T-cell (primary cell): Measurements from ENCODE around the gene GFOD1. TPM values are rescaled to one million over a fixed set of nuclear protein-coding genes. Genes with fewer than 3 reads are reported as not detected.
A peak's percentile ranks its signal among the peaks of the same experiment; 100 is the strongest.

Experiments
- ATAC-seq, 4 experiments: fragments of 200-7000 bp in 3 of 4; fragments of 150-1000 bp in 1 of 4; cut with Tn5 transposase; replicated peaks in 1 of 4; 1 replicate in 3 of 4; 2 replicates in 1 of 4; pipeline ENCODE4 v1.10.0; 2021; ENCODE audit warnings: moderate library complexity in 3 of 4, mild to moderate bottlenecking in 2 of 4, moderate number of reproducible peaks in 1 of 4
- CTCF ChIA-PET, 2 donors: fragments of 300-600 bp; sonication (Branson Sonifier 250); formaldehyde crosslinking; loops; one replicate each; lab custom pipeline; 2022; ENCODE audit warnings: antibody characterized with exemption in 2 of 2; lab: Charles Lee
- POLR2A ChIA-PET, 2 donors: fragments of 300-600 bp; sonication (Branson Sonifier 250); formaldehyde crosslinking; loops; one replicate each; lab custom pipeline; 2022; ENCODE audit warnings: antibody characterized with exemption in 2 of 2; lab: Charles Lee
- DNase-seq, 35 experiments: peaks; one replicate each; pipeline versions ENCODE4 v3.0.0 to v3.0.0-alpha.2; 2013 to 2023
- H3K27ac ChIP-seq: one replicate; pipeline ENCODE4 v1.5.1; 2013; ENCODE audit warnings: low read length
- H3K27me3 ChIP-seq, 2 experiments: replicated peaks in 1 of 2; 1 replicate in 1 of 2; 2 replicates in 1 of 2; pipeline versions ENCODE4 v1.6.1 to v1.7.0; 2013; ENCODE audit warnings: low read length in 1 of 2, mixed read lengths in 1 of 2; ENCODE audit not compliant: control insufficient read depth in 2 of 2, insufficient read depth in 2 of 2; ENCODE audit errors: extremely low read depth in 1 of 2
- H3K36me3 ChIP-seq, 2 donors: 1 replicate in 1 of 2; 2 replicates in 1 of 2; pipeline versions ENCODE4 v1.6.1 to v1.7.0; 2013; ENCODE audit warnings: low read length in 1 of 2; ENCODE audit not compliant: control insufficient read depth in 2 of 2, insufficient read depth in 1 of 2; ENCODE audit errors: extremely low read depth in 1 of 2
- H3K4me1 ChIP-seq, 2 experiments: 1 replicate in 1 of 2; 2 replicates in 1 of 2; pipeline versions ENCODE4 v1.6.1 to v1.7.0; 2013; ENCODE audit warnings: low read length in 2 of 2, mixed read lengths in 1 of 2; ENCODE audit not compliant: insufficient read depth in 2 of 2, control insufficient read depth in 1 of 2; ENCODE audit errors: extremely low read depth in 1 of 2
- H3K4me3 ChIP-seq, 2 donors: 1 replicate in 1 of 2; 2 replicates in 1 of 2; pipeline versions ENCODE4 v1.5.1 to v1.7.0; 2013; ENCODE audit warnings: mild to moderate bottlenecking in 2 of 2, low read length in 1 of 2, moderate library complexity in 1 of 2; ENCODE audit not compliant: control insufficient read depth in 1 of 2; ENCODE audit errors: extremely low read depth in 1 of 2
- H3K9me3 ChIP-seq: 2 replicates; pipeline ENCODE4 v1.7.0; 2013
- H3K27ac Mint-ChIP-seq, 2 donors: one replicate each; pipeline ENCODE4 v1.8.0; 2020 to 2021; ENCODE audit warnings: mild to moderate bottlenecking in 2 of 2, mixed read lengths in 2 of 2
- H3K27me3 Mint-ChIP-seq, 2 donors: one replicate each; pipeline ENCODE4 v1.8.0; 2021 to 2022; ENCODE audit warnings: mixed read lengths in 2 of 2
- H3K36me3 Mint-ChIP-seq: one replicate; pipeline ENCODE4 v1.8.0; 2021; ENCODE audit warnings: mixed read lengths
- H3K4me1 Mint-ChIP-seq, 3 donors: one replicate each; pipeline ENCODE4 v1.8.0; 2020 to 2022; ENCODE audit warnings: mixed read lengths in 3 of 3, mild to moderate bottlenecking in 1 of 3
- H3K4me3 Mint-ChIP-seq, 3 donors: one replicate each; pipeline ENCODE4 v1.8.0; 2020 to 2022; ENCODE audit warnings: mild to moderate bottlenecking in 3 of 3, mixed read lengths in 3 of 3, moderate library complexity in 3 of 3
- H3K9me3 Mint-ChIP-seq, 3 donors: one replicate each; pipeline ENCODE4 v1.8.0; 2020 to 2022; ENCODE audit warnings: mixed read lengths in 3 of 3
- WGBS: methylation state at CpG from one replicate; pipeline ENCODE4 v1.1.5; 2013; ENCODE audit warnings: missing lambda C conversion rate; ENCODE audit not compliant: insufficient coverage; 5-methylcytosine and 5-hydroxymethylcytosine counted together
- total RNA-seq, 35 experiments: library from RNA in 6 of 35; stranded (reverse) in 6 of 35; fragments of 120-200 nt in 1 of 35; gene quantifications; one replicate each; pipeline versions ENCODE4 v1.2.1 to v1.2.4 and lab custom pipeline; 2013 to 2026

Gene GFOD1
- total RNA-seq, 5 donors from 2014 or later (not counting 1 experiment from before 2014, with no cell fraction given), result 1.9 to 3.2 (median 2.3) TPM

GRCh38 chr6:13488896-13489237 is 1.5 kb upstream of the GFOD1 start:
- H3K4me1 Mint-ChIP-seq, result peaks cover 27 to 33% (median 30%) of the 10 kb centered on the region in 3 donors

GRCh38 chr6:13488015-13488895 is 855 bp upstream of the GFOD1 start:
- Histone ChIP-seq H3K27ac (no peak overlapping the region), H3K4me3 (peak overlapping the region; percentile 61 to 77), H3K27me3 (peaks cover 0 to 16% of the 10 kb centered on the region in 2 experiments), H3K4me1 (peaks cover 12 to 35% of the 10 kb centered on the region in 2 experiments), H3K36me3 (no peaks in the 10 kb centered on the region), H3K9me3 (no peaks in the 10 kb centered on the region)
- H3K36me3 Mint-ChIP-seq, result no peaks in the 10 kb centered on the region
- peak in 9 of 35 experiments; percentile 4 to 42 (median 10) for DNase-seq
- peak in 1 of 4 experiments; percentile 4 for ATAC-seq
- H3K27ac Mint-ChIP-seq, result peak overlapping the region in 1 of 2 donors; percentile 33
- peaks cover 27 to 39% (median 32%) of the 10 kb centered on the region in 3 donors for H3K4me1 Mint-ChIP-seq
- H3K4me3 Mint-ChIP-seq, result peak overlapping the region; percentile 85 to 94 (median 89)
- H3K9me3 Mint-ChIP-seq, result no peaks in the 10 kb centered on the region
- ChIA-PET POLR2A (interaction anchor here (0.5 to 0.6 kb wide), 2 partner anchors 142 to 649 kb away, joined by 4 read pairs; no protein-coding TSS in a partner anchor), CTCF (interaction anchor here (0.6 to 1.2 kb wide), 4 partner anchors 56 to 160 kb away, joined by 3 to 6 read pairs (median 4); partner anchors contain the start of gene TBC1D7 (in 1 of the 2))
- H3K27me3 Mint-ChIP-seq, result peaks cover 10 to 16% of the 10 kb centered on the region in 2 donors
- 17% methylated on average over 56 of the region's 57 CpGs for WGBS

More at GRCh38 chr6:13488896-13489237, 1.5 kb upstream of the GFOD1 start:
- Histone ChIP-seq H3K27ac (no peak overlapping the region), H3K4me3 (no peak overlapping the region), H3K27me3 (peaks cover 0 to 13% of the 10 kb centered on the region in 2 experiments), H3K36me3 (no peaks in the 10 kb centered on the region), H3K9me3 (no peaks in the 10 kb centered on the region), H3K4me1 (peaks cover 12 to 31% of the 10 kb centered on the region in 2 experiments)
- Mint-ChIP-seq H3K36me3 (no peaks in the 10 kb centered on the region), H3K27ac (no peak overlapping the region), H3K9me3 (no peaks in the 10 kb centered on the region), H3K4me3 (peak overlapping the region; percentile 85 to 94 (median 89)), H3K27me3 (peaks cover 5 to 12% of the 10 kb centered on the region in 2 donors)
- no peak for DNase-seq
- ChIA-PET POLR2A (no interaction called here), CTCF (no interaction called here)
- WGBS, result 96% methylated on average over 8 of the region's 8 CpGs
- ATAC-seq, result no peak

GRCh38 chr6:13486679-13487121 is 700 bp downstream of the GFOD1 start:
- CTCF ChIA-PET, result interaction anchor here (0.6 to 1.5 kb wide), 5 partner anchors 24 to 1774 kb away, joined by 3 to 10 read pairs (median 4); partner anchors contain the start of gene TBC1D7 (in 1 of the 2)
- Mint-ChIP-seq H3K4me3 (peak overlapping the region; percentile 85 to 94 (median 88)), H3K27me3 (peaks cover 10 to 17% of the 10 kb centered on the region in 2 donors), H3K4me1 (peaks cover 27 to 39% (median 32%) of the 10 kb centered on the region in 3 donors), H3K36me3 (no peaks in the 10 kb centered on the region), H3K27ac (peak overlapping the region in 1 of 2 donors; percentile 73), H3K9me3 (no peaks in the 10 kb centered on the region)
- Histone ChIP-seq H3K4me3 (peak overlapping the region; percentile 61 to 81), H3K9me3 (no peaks in the 10 kb centered on the region), H3K27ac (no peak overlapping the region), H3K36me3 (no peaks in the 10 kb centered on the region), H3K27me3 (peaks cover 0 to 19% of the 10 kb centered on the region in 2 experiments), H3K4me1 (peaks cover 12 to 37% of the 10 kb centered on the region in 2 experiments)
- ATAC-seq (peak; percentile 42 to 54 (median 48)), DNase-seq (peak in 32 of 35 experiments; percentile 21 to 68 (median 39))
- under 1% methylated on average over 39 of the region's 39 CpGs for WGBS
- POLR2A ChIA-PET, result interaction anchor here in 1 of 2 donors (0.6 kb wide), 1 partner anchor 38 kb away, joined by 3 read pairs; no protein-coding TSS in a partner anchor

- Mint-ChIP-seq H3K36me3 (no peaks in the 10 kb centered on the region), H3K4me1 (peaks cover 27 to 39% (median 35%) of the 10 kb centered on the region in 3 donors), H3K9me3 (no peaks in the 10 kb centered on the region), H3K27me3 (peaks cover 10 to 17% of the 10 kb centered on the region in 2 donors), H3K4me3 (peak overlapping the region; percentile 85 to 94 (median 88)), H3K27ac (peak overlapping the region in 1 of 2 donors; percentile 41)
- WGBS, result 3% methylated on average over 19 of the region's 38 CpGs
- Histone ChIP-seq H3K4me3 (peak overlapping the region; percentile 61 to 81), H3K4me1 (peaks cover 12 to 37% of the 10 kb centered on the region in 2 experiments), H3K36me3 (no peaks in the 10 kb centered on the region), H3K9me3 (no peaks in the 10 kb centered on the region), H3K27me3 (peaks cover 0 to 19% of the 10 kb centered on the region in 2 experiments), H3K27ac (no peak overlapping the region)
- ATAC-seq (no peak), DNase-seq (peak in 15 of 35 experiments; percentile 10 to 55 (median 21))
- POLR2A ChIA-PET, result interaction anchor here in 1 of 2 donors (0.5 to 0.6 kb wide), 2 partner anchors 37 to 213 kb away, joined by 3 to 6 read pairs; no protein-coding TSS in a partner anchor
- CTCF ChIA-PET, result interaction anchor here (0.6 to 2.6 kb wide), 6 partner anchors 25 to 1773 kb away, joined by 3 to 10 read pairs (median 4); partner anchors contain the start of gene SIRT5 (in 1 of the 2)
Measured at GRCh38 chr6:13485923-13486562, 1.4 kb downstream of the GFOD1 start.

GRCh38 chr6:13485303-13485702 is 2.1 kb downstream of the GFOD1 start:
- no peaks in the 10 kb centered on the region for H3K9me3 ChIP-seq
- 60% methylated on average over 1 of the region's 4 CpGs for WGBS
- H3K36me3 ChIP-seq, result no peaks in the 10 kb centered on the region
- H3K4me1 Mint-ChIP-seq, result peaks cover 27 to 39% (median 39%) of the 10 kb centered on the region in 3 donors
- peaks cover 12 to 37% of the 10 kb centered on the region in 2 experiments for H3K4me1 ChIP-seq
- H3K27ac Mint-ChIP-seq, result peak overlapping the region in 1 of 2 donors; percentile 23
- no peaks in the 10 kb centered on the region for H3K36me3 Mint-ChIP-seq
- H3K27me3 Mint-ChIP-seq, result peaks cover 10 to 17% of the 10 kb centered on the region in 2 donors
- CTCF ChIA-PET, result interaction anchor here in 1 of 2 donors (0.9 to 2.6 kb wide), 3 partner anchors 54 to 155 kb away, joined by 3 to 10 read pairs (median 4); partner anchors contain the start of gene SIRT5
- peaks cover 0 to 19% of the 10 kb centered on the region in 2 experiments for H3K27me3 ChIP-seq
- H3K9me3 Mint-ChIP-seq, result no peaks in the 10 kb centered on the region
- no peak for DNase-seq
- POLR2A ChIA-PET, result no interaction called here
- H3K4me3 ChIP-seq, result peak overlapping the region; percentile 61 to 81
- peak overlapping the region; percentile 85 to 94 (median 88) for H3K4me3 Mint-ChIP-seq
- no peak for ATAC-seq
- no peak overlapping the region for H3K27ac ChIP-seq
